Thyroid gland (tissue), 4 donors: ENCODE results near the gene MYH13. TPM values are rescaled to one million over a fixed set of nuclear protein-coding genes. Genes with fewer than 3 reads are reported as not detected.

Experiments
- DNase-seq, 2 donors: peaks; one replicate each; pipeline ENCODE4 v3.0.0-alpha.2; 2019
- H3K27ac ChIP-seq, 3 donors: fragments of 200-600 bp; sonication (generic); 1 replicate in 2 of 3; 2 replicates in 1 of 3; pipeline ENCODE4 v1.5.1; 2016 to 2019; ENCODE audit warnings: mild to moderate bottlenecking in 1 of 3, moderate library complexity in 1 of 3
- H3K27me3 ChIP-seq: fragments of 200-600 bp; sonication (generic); one replicate; pipeline ENCODE4 v1.5.1; 2019
- H3K36me3 ChIP-seq, 2 donors: fragments of 200-600 bp; sonication (generic); one replicate each; pipeline ENCODE4 v1.5.1; 2016 to 2019
- H3K4me1 ChIP-seq, 2 donors: fragments of 200-600 bp; sonication (generic); one replicate each; pipeline ENCODE4 v1.5.1; 2017 to 2019
- H3K4me3 ChIP-seq, 3 donors: fragments of 200-600 bp; sonication (generic); replicated peaks in 1 of 3; 1 replicate in 2 of 3; 2 replicates in 1 of 3; pipeline ENCODE4 v1.5.1; 2016; ENCODE audit warnings: mild to moderate bottlenecking in 1 of 3
- H3K9me3 ChIP-seq: fragments of 200-600 bp; sonication (generic); one replicate; pipeline ENCODE4 v1.5.1; 2017
- CTCF ChIP-seq, 6 experiments: fragments of 200-600 bp in 3 of 6; fragments of 450-650 bp in 3 of 6; sonication (generic) in 3 of 6; IDR thresholded peaks; one replicate each; pipeline ENCODE4 v1.5.1; 2016 to 2019; ENCODE audit warnings: antibody characterized with exemption in 6 of 6, mild to moderate bottlenecking in 2 of 6, inconsistent platforms in 1 of 6, moderate library complexity in 1 of 6
- POLR2A ChIP-seq, 2 donors: fragments of 450-650 bp; IDR thresholded peaks; one replicate each; pipeline ENCODE4 v1.6.1; 2017; ENCODE audit warnings: antibody characterized with exemption in 2 of 2, mild to moderate bottlenecking in 2 of 2, moderate library complexity in 1 of 2
- WGBS, 2 donors: methylation state at CpG; one replicate each; pipeline ENCODE4 v1.1.5; 2017; 5-methylcytosine and 5-hydroxymethylcytosine counted together
- intact Hi-C: fragments of 100-400 bp; cut with DNase I; formaldehyde crosslinking; loops from one replicate; pipeline ENCODE4 v1.15.1; 2023
- total RNA-seq, 4 donors: library from RNA; depleted of rRNA; stranded (reverse); fragments of >200 nt; gene quantifications; one replicate each; pipeline ENCODE4 v1.2.3, GENCODE V29; 2016

Gene MYH13
- total RNA-seq, 4 donors from 2014 or later: not detected

DNA sequence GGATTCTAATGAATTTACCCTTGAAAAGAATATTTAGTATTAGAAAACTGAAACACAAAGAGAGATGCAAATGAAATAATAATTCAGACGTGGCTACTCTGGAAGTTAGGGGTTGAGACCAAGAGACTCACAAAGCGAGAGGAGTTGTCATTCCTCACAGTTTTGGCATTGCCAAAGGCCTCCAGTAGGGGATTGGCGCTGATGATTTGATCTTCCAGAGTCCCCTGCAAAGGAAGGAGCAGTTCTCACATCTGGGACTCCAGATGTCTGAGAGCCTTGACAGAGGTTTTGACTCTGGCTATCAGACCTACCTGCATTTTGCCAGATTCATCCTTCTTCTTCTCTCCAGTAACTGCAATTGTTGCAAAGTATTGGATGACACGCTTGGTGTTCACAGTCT lies 42.4 kb upstream of the MYH13 start:
- Histone ChIP-seq H3K4me3 (no peak overlapping the region), H3K27ac (no peak overlapping the region), H3K27me3 (no peaks in the 10 kb centered on the region), H3K36me3 (no peaks in the 10 kb centered on the region), H3K4me1 (no peaks in the 10 kb centered on the region), H3K9me3 (no peaks in the 10 kb centered on the region)
- TF ChIP-seq CTCF (IDR thresholded peaks at IDR 0.05) (no peak), POLR2A (IDR thresholded peaks at IDR 0.05) (no peak)
- 71 to 87% methylated on average over 4 of the region's 4 CpGs for WGBS, 2 donors
- intact Hi-C loops: no loop called here
- no peak for DNase-seq

DNA sequence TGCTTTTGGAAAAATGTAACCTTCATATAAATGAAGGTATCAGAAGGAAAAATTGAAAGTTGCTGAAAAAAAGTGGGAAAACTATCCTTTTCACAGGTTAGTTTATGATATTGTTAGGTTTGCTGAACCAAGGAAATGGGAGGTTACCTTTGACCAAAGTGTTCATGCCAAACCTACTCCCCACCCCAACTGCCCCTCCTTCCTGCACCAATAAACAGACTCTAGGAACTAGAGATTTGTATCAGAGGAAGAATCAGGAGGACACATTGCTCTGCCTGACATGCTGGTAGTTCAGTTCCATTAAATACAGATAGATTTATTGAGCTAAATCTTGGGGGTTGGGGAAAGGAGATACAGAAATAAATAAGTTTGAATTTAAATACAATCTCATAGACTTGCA lies 30.8 kb upstream of the MYH13 start:
- Histone ChIP-seq H3K27me3 (no peaks in the 10 kb centered on the region), H3K36me3 (no peaks in the 10 kb centered on the region), H3K4me3 (no peak overlapping the region), H3K27ac (no peak overlapping the region), H3K4me1 (no peaks in the 10 kb centered on the region), H3K9me3 (no peaks in the 10 kb centered on the region)
- no peak for TF ChIP-seq POLR2A (IDR thresholded peaks at IDR 0.05)
- no peak for TF ChIP-seq CTCF (IDR thresholded peaks at IDR 0.05)
- intact Hi-C loops: no loop called here
- DNase-seq: no peak

DNA sequence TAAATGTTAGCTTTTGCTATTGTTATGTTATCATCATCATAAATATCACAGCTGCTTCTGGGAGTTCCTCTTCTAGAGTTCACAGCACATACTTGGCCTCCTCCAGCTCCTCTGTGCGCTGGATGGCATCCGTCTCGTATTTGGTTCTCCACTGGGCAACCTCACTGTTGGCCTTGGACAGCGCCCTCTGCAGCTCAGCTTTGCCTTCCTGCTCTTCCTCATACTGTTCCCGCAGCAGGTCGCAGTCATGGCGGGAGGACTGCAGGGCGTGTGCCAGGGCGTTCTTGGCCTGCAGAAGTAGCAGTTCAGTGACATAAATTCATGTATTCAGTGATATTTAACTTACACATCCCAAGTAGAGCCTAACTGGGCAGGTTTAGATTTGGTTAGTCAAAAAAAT lies 25.5 kb upstream of the MYH13 start:
- no peaks in the 10 kb centered on the region for H3K27me3 ChIP-seq
- TF ChIP-seq POLR2A (IDR thresholded peaks at IDR 0.05) (no peak), CTCF (IDR thresholded peaks at IDR 0.05) (no peak)
- H3K27ac ChIP-seq: no peak overlapping the region
- no peak for DNase-seq
- intact Hi-C loops: no loop called here
- no peaks in the 10 kb centered on the region for H3K9me3 ChIP-seq
- WGBS, 2 donors: 88 to 89% methylated on average over 9 of the region's 9 CpGs
- H3K36me3 ChIP-seq: no peaks in the 10 kb centered on the region
- H3K4me1 ChIP-seq: no peaks in the 10 kb centered on the region
- no peak overlapping the region for H3K4me3 ChIP-seq

GRCh38 chr17:10396524-10397163 lies 23.8 kb upstream of the MYH13 start:
- H3K36me3 ChIP-seq: no peaks in the 10 kb centered on the region
- DNase-seq: no peak
- intact Hi-C loops: no loop called here
- H3K27me3 ChIP-seq: no peaks in the 10 kb centered on the region
- H3K4me3 ChIP-seq: no peak overlapping the region
- no peak overlapping the region for H3K27ac ChIP-seq
- 66 to 75% methylated on average over 14 of the region's 14 CpGs for WGBS, 2 donors
- H3K9me3 ChIP-seq: no peaks in the 10 kb centered on the region
- H3K4me1 ChIP-seq: no peaks in the 10 kb centered on the region
- TF ChIP-seq CTCF (IDR thresholded peaks at IDR 0.05): no peak
- no peak for TF ChIP-seq POLR2A (IDR thresholded peaks at IDR 0.05)

GRCh38 chr17:10394201-10394887 lies 21.5 kb upstream of the MYH13 start:
- Histone ChIP-seq H3K4me3 (no peak overlapping the region), H3K4me1 (no peaks in the 10 kb centered on the region), H3K27ac (no peak overlapping the region), H3K9me3 (no peaks in the 10 kb centered on the region), H3K36me3 (no peaks in the 10 kb centered on the region), H3K27me3 (no peaks in the 10 kb centered on the region)
- no peak for TF ChIP-seq CTCF (IDR thresholded peaks at IDR 0.05)
- TF ChIP-seq POLR2A (IDR thresholded peaks at IDR 0.05): no peak
- 86 to 89% methylated on average over 6 of the region's 6 CpGs for WGBS, 2 donors
- intact Hi-C loops: no loop called here
- DNase-seq: no peak
